EH (cell line): Measurements from ENCODE around the gene TM2D3.
A peak's percentile ranks its signal among the peaks of the same experiment; 100 is the strongest.
"Not testable (repeated sequence)": the region's sequence is repeated elsewhere in the genome, so short reads cannot be mapped to it uniquely, and the experiment has no call there.

Experiments
- DNase-seq: peaks from one replicate; pipeline ENCODE4 v3.0.0-alpha.2; 2015; ENCODE audit warnings: low read depth

The TM2D3 gene

GRCh38 chr15:101657171-101657570, 5.0 kb upstream of the TM2D3 start:
- no peak for DNase-seq

- not testable (repeated sequence) for DNase-seq
Observed at GRCh38 chr15:101654624-101655337, 2.6 kb upstream of the TM2D3 start.

GRCh38 chr15:101654171-101654570, 2.0 kb upstream of the TM2D3 start:
- DNase-seq, result no peak

- DNase-seq, result peak; percentile 24
Observed at GRCh38 chr15:101652786-101653430, 727 bp upstream of the TM2D3 start.

GRCh38 chr15:101651554-101652097, 555 bp downstream of the TM2D3 start:
- no peak for DNase-seq

- no peak for DNase-seq
Observed at GRCh38 chr15:101650145-101650544, 2.0 kb downstream of the TM2D3 start.

- DNase-seq, result no peak
Observed at GRCh38 chr15:101648356-101648755, 3.8 kb downstream of the TM2D3 start.

- no peak for DNase-seq
Observed at GRCh38 chr15:101647251-101647650, 4.9 kb downstream of the TM2D3 start.

- peak; percentile 34 for DNase-seq
Observed at GRCh38 chr15:101646672-101647071, 5.5 kb downstream of the TM2D3 start.

- DNase-seq, result no peak
Observed at GRCh38 chr15:101642361-101642760, 9.8 kb downstream of the TM2D3 start.

- DNase-seq, result peak; percentile 42
Observed at GRCh38 chr15:101641894-101642293, 10.3 kb downstream of the TM2D3 start.

GRCh38 chr15:101641129-101641764, 10.9 kb downstream of the TM2D3 start:
- DNase-seq, result peak; percentile 63

GRCh38 chr15:101639667-101640066, 12.5 kb downstream of the TM2D3 start:
- DNase-seq, result no peak

- DNase-seq, result no peak
Observed at GRCh38 chr15:101637919-101638318, 14.3 kb downstream of the TM2D3 start.

GRCh38 chr15:101637516-101637915, 14.7 kb downstream of the TM2D3 start:
- DNase-seq, result no peak

- DNase-seq, result no peak
Observed at GRCh38 chr15:101637038-101637437, 15.1 kb downstream of the TM2D3 start.

GRCh38 chr15:101635944-101636727, 16.0 kb downstream of the TM2D3 start:
- no peak for DNase-seq

GRCh38 chr15:101633356-101633755, 18.8 kb downstream of the TM2D3 start:
- no peak for DNase-seq

- DNase-seq, result not testable (repeated sequence)
Observed at GRCh38 chr15:101626729-101627128, 25.5 kb downstream of the TM2D3 start.

GRCh38 chr15:101625980-101626379, 26.2 kb downstream of the TM2D3 start:
- peak; percentile 44 for DNase-seq

GRCh38 chr15:101625184-101625583, 27.0 kb downstream of the TM2D3 start:
- no peak for DNase-seq
